HAP-1 (cell line): ENCODE measurements around the gene SLAIN2.
"Not testable (repeated sequence)": the region's sequence is repeated elsewhere in the genome, so short reads cannot be mapped to it uniquely, and the experiment has no call there.

Experiments used
- DNase-seq, 2 experiments: peaks; one replicate each; pipeline ENCODE4 v3.0.0-alpha.2; 2016 to 2020; ENCODE audit warnings: low spot score in 2 of 2
- H3K27me3 ChIP-seq: fragments of 250-450 bp; sonication (Bioruptor Pico); 2 replicates; pipeline ENCODE4 v1.5.1; 2020; ENCODE audit warnings: low read depth, mild to moderate bottlenecking, moderate library complexity
- H3K36me3 ChIP-seq: fragments of 250-450 bp; sonication (Bioruptor Pico); replicated peaks from 2 replicates; pipeline ENCODE4 v1.5.1; 2020; ENCODE audit warnings: mild to moderate bottlenecking
- H3K4me1 ChIP-seq: fragments of 250-450 bp; sonication (Bioruptor Pico); 2 replicates; pipeline ENCODE4 v1.5.1; 2020; ENCODE audit warnings: mild to moderate bottlenecking
- H3K4me3 ChIP-seq: fragments of 250-450 bp; sonication (Bioruptor Pico); 2 replicates; pipeline ENCODE4 v1.5.1; 2020; ENCODE audit warnings: mild to moderate bottlenecking, moderate library complexity
- H3K9me3 ChIP-seq: fragments of 250-450 bp; sonication (Bioruptor Pico); 2 replicates; pipeline ENCODE4 v1.5.1; 2020; ENCODE audit warnings: mild to moderate bottlenecking, moderate library complexity
- in situ Hi-C: fragments of 300-500 bp; cut with MboI; formaldehyde crosslinking; loops from 3 replicates; pipeline ENCODE4 v1.14.3; 2020; ENCODE audit warnings: low sequenced_read_pairs, inconsistent platforms, mixed read lengths

The SLAIN2 gene

DNA sequence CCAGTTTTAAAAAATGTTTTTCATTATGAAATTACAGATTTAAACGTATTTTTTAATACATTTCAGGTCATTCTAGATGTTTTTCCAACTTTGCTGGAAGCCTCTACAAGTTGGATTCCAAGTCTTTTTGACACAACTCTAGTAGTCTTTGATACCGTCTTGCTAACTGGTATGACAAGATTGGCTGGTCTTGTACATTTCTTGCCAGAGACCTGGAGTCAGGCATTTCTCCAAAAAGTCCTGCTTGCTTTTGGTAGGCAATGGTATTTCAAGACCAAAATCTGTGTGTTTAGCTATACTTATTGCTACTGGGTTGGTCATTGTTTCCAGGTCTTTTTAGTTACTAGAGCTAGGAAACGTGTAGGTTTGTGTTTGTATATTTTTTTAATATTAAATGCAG lies 64.6 kb downstream of the SLAIN2 start:
- Histone ChIP-seq H3K9me3 (no peaks in the 10 kb centered on the region), H3K36me3 (peaks cover 92% of the 10 kb centered on the region), H3K4me1 (peaks cover 4% of the 10 kb centered on the region; the same call in 1 of the 2 replicates), H3K4me3 (no peak overlapping the region), H3K27me3 (no peaks in the 10 kb centered on the region)
- in situ Hi-C loops = no loop called here
- no peak for DNase-seq

DNA sequence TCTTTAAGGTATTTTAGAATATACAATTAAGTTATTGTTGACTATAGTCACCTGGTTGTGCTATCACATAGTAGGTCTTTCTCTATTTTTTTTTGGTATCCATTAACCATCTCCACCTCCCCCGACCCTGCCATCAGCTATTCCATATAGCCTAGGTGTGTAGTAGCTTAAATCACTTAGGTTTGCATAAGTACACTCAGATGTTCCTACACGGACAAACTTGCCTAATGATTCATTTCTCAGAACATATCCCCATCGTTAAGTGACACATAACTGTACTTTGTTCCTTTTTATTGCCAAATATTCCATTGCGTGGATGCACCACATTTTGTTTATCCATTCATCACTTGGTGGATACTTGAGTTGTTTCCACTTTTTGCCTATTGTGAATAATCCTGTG lies 67.9 kb downstream of the SLAIN2 start:
- Histone ChIP-seq H3K9me3 (no peaks in the 10 kb centered on the region), H3K36me3 (peaks cover 88% of the 10 kb centered on the region), H3K4me3 (no peak overlapping the region), H3K4me1 (no peaks in the 10 kb centered on the region; the same call in 1 of the 2 replicates), H3K27me3 (no peaks in the 10 kb centered on the region)
- in situ Hi-C loops = no loop called here
- no peak for DNase-seq

DNA sequence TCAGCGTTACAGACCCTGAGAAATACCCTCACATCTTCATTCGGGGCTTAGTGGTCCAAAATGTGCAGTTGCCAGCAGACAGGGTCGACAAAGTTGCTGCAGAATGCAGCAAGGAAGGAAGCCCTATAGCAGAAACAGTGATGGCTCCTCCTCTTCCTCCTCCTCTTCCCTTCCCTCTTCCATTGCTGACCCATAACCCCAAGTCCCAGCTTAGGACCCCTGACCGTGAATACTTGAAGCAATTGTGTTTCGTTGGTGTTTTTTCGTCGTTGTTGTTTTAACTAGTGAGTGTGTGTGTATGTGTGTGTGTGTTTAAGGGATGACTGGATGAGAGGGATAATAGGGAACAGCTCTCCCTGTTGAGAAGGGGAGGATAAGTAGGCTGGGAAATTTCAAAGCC lies 69.5 kb downstream of the SLAIN2 start:
- Histone ChIP-seq H3K4me3 (no peak overlapping the region), H3K4me1 (no peaks in the 10 kb centered on the region; the same call in 1 of the 2 replicates), H3K27me3 (no peaks in the 10 kb centered on the region), H3K9me3 (no peaks in the 10 kb centered on the region), H3K36me3 (peaks cover 74% of the 10 kb centered on the region)
- no peak for DNase-seq
- in situ Hi-C loops = no loop called here

DNA sequence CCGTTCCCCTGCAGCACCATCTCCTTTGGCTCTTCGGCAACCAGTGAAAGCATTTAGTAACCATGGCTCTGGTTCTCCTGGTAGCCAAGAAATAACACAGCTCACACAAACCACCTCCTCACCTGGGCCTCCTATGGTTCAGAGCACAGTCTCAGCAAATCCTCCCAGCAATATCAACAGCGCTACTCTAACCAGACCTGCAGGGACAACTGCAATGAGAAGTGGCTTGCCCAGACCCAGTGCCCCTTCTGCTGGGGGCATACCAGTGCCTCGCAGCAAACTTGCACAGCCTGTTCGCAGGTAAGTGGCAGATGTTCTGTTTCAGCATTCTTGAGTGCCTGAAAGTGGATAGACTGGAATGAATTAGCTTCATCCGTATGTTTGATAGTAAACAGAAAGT lies 78.8 kb downstream of the SLAIN2 start:
- H3K36me3 ChIP-seq = peaks cover 66% of the 10 kb centered on the region
- in situ Hi-C loops = no loop called here

DNA sequence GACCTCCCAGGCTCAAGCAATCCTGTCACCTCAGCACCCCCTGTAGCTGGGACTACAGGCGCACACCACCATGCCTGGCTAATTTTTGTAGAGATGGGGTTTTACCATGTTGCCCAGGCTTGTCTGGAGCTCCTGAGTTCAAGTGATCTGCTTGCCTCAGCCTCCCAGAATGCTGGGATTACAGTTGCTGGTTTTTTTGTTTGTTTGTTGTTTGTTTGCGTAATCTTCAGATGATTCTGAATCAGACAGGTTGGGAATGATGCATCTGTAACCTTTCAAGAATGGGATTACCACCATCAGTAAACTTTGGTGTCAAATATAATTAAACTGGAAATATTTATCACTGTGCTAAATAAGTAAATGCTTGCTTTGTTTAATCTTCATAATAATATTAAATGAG lies 79.8 kb downstream of the SLAIN2 start:
- no peaks in the 10 kb centered on the region for H3K9me3 ChIP-seq
- no peaks in the 10 kb centered on the region; the same call in 1 of the 2 replicates for H3K4me1 ChIP-seq
- H3K4me3 ChIP-seq = no peak overlapping the region
- H3K27me3 ChIP-seq = no peaks in the 10 kb centered on the region
- in situ Hi-C loops = no loop called here
- no peak for DNase-seq
- peaks cover 68% of the 10 kb centered on the region for H3K36me3 ChIP-seq

More for the DNA sequence above, 78.8 kb downstream of the SLAIN2 start:
- no peaks in the 10 kb centered on the region for H3K27me3 ChIP-seq
- no peak for DNase-seq
- H3K4me1 ChIP-seq = no peaks in the 10 kb centered on the region; the same call in 1 of the 2 replicates
- H3K9me3 ChIP-seq = no peaks in the 10 kb centered on the region
- no peak overlapping the region for H3K4me3 ChIP-seq

DNA sequence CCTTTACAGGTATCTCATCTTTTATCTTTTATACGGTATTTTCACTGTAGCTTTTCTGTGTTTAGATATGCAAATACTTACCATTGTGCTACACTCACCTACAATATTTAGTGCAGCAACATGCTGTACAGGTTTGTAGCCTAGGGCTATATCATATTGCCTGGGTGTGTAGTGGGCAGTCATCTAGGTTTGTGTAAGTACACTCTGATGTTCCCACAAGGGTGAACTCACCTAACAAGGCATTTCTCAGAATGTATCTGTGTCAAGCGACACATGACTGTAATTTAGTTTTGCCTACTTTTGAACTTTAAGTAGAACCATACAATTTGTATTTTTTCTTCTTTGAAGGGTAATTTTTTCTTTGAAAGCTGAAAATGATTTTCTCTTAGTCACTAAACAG lies 87.6 kb downstream of the SLAIN2 start:
- peaks cover 15% of the 10 kb centered on the region for H3K36me3 ChIP-seq
- DNase-seq = no peak
- no peaks in the 10 kb centered on the region for H3K4me1 ChIP-seq
- H3K27me3 ChIP-seq = no peaks in the 10 kb centered on the region
- H3K9me3 ChIP-seq = no peaks in the 10 kb centered on the region
- H3K4me3 ChIP-seq = no peak overlapping the region
- in situ Hi-C loops = no loop called here

DNA sequence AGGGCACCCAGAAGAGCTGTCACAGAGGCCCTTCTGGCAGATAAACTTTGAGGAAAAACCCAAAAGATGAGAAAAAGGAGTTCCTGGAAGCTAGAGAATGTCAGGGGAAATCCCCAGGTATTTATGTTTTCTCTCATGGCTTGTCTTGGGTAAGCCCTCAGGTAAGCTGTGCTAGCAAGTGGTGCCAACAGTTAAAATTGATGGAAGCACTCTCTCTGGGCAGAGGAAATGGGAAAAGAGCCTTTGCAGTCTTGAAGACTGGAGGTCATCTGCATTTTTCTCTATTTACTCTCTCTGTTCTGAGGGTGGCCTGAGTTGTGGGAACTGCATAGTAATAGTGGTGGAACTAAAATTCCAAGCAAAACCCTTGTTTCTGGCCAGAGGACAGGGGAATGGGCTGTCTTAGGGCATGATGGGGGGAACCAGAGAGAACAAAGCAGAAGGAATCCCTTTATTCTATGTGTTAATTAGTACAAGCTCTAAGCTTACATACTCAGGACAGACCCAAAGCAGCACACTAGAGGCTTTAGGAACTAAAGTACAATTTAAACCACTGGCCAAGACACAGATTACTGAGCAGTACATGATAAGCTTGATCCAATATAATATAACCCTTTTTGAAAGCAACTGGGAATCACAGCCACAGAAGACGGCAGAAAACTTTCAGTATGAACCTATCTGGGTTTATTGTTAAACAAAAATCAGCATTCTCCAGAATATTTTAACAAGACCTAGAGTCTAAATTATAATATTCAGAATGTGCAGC lies 88.6 kb downstream of the SLAIN2 start:
- in situ Hi-C loops = no loop called here
- Histone ChIP-seq H3K27me3 (no peaks in the 10 kb centered on the region), H3K4me3 (no peak overlapping the region), H3K36me3 (peaks cover 5% of the 10 kb centered on the region), H3K9me3 (no peaks in the 10 kb centered on the region), H3K4me1 (no peaks in the 10 kb centered on the region)
- DNase-seq = no peak

DNA sequence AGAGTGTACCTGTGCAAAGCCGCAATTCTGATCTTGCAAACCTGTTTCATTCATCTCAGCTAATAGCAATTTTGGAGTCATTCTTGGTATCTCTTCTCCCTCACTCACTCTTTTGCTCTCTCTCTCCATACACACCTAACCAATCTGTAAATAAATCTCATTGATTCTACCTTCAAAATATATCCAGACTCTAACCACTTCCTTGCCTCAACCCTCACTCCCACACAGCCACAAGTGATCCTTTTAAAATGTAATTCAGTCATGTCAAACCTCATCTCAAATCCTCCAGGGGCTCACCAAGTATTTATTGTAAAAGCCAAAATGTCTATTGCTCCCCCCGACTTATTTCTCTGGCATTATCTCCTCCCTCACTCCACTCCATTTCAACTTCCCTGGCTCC lies 90.1 kb downstream of the SLAIN2 start:
- no peaks in the 10 kb centered on the region for H3K27me3 ChIP-seq
- H3K4me1 ChIP-seq = no peaks in the 10 kb centered on the region; the same call in 1 of the 2 replicates
- no peaks in the 10 kb centered on the region; the same call in 1 of the 2 replicates for H3K36me3 ChIP-seq
- DNase-seq = no peak
- no peak overlapping the region for H3K4me3 ChIP-seq
- no peaks in the 10 kb centered on the region for H3K9me3 ChIP-seq
- in situ Hi-C loops = no loop called here

DNA sequence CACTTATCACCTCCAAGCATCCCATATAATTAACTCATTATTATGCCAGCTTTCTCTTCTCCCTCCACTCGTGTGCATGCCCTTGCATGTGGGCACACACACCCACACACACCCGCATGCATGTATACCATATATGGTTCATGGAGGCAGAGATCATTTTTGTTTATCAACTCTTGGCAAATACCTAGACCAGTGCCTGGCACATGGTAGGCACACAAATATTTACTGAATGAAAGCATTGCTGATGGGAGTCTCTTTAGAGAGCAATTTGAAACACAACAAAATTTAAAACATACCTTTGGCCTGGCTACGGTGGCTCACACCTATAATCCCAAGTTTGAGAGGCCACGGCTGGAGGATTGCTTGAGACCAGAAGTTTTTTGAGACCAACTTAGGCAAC lies 90.7 kb downstream of the SLAIN2 start:
- no peak for DNase-seq
- Histone ChIP-seq H3K36me3 (no peaks in the 10 kb centered on the region; the same call in 1 of the 2 replicates), H3K9me3 (no peaks in the 10 kb centered on the region), H3K4me3 (no peak overlapping the region), H3K4me1 (no peaks in the 10 kb centered on the region; the same call in 1 of the 2 replicates), H3K27me3 (no peaks in the 10 kb centered on the region)
- in situ Hi-C loops = no loop called here

DNA sequence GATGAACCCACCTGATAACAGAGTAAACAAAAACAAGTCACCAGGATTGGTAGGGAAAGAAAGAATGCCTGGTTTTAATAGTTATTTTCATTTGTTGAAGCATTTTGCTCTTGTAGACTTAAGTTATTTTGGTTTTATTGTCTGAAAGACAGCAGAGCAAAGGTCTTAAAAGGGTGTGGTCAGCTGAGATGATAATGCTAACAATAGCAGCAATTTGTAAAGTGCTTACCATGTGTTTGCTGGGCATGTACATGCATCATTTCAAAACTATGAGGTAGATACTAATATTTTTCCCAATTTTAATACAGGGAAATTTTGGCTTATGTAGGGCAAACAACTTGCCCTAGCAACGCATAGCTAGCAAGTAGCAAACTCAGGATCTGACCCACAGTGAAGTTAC lies 95.0 kb downstream of the SLAIN2 start:
- DNase-seq = peak in 1 of 2 experiments; percentile 17
- Histone ChIP-seq H3K36me3 (no peaks in the 10 kb centered on the region), H3K27me3 (no peaks in the 10 kb centered on the region), H3K9me3 (no peaks in the 10 kb centered on the region), H3K4me3 (no peak overlapping the region), H3K4me1 (no peaks in the 10 kb centered on the region; the same call in 1 of the 2 replicates)
- in situ Hi-C loops = no loop called here

DNA sequence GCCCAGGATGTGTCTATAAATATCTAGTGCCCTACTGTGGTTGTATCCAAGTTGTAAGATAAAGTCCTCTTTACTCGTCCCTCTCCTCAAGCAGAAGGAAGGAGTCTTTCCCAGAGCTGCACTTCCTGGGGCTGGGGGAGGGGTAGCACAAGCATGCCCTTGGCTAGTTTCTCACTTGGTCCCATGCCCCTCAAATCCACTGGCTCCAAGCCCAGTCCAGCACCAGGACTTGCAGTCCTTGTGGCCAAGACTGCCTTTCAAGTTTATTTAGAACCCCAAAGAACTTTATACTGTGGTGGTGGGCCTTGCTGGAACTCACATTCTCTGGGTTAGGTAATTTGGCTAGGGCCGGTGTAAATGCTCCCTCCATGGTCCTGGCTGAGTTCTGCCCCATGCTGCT lies 98.7 kb downstream of the SLAIN2 start:
- in situ Hi-C loops = no loop called here
- no peak overlapping the region for H3K4me3 ChIP-seq
- no peaks in the 10 kb centered on the region for H3K36me3 ChIP-seq
- H3K4me1 ChIP-seq = no peaks in the 10 kb centered on the region; the same call in 1 of the 2 replicates
- no peaks in the 10 kb centered on the region for H3K27me3 ChIP-seq
- no peak for DNase-seq
- H3K9me3 ChIP-seq = no peaks in the 10 kb centered on the region

DNA sequence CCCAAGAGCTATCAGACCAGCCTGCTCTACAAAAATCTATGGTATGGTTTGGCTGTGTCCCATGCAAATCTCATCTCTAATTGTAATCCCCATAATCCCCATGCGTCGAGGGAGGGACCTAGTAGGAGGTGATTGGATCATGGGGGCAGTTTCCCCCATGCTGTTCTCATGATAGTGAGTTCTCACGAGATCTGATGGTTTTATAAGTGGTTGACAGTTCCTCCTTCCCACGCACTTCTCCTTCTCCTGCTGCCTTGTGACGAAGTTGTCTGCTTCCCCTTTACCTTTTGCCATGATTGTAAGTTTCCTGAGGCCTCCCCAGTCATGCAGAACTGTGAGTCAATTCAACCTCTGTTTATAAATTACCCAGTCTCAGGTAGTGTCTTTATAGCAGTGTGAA lies 99.6 kb downstream of the SLAIN2 start:
- H3K27me3 ChIP-seq, H3K9me3 ChIP-seq, DNase-seq, H3K36me3 ChIP-seq, in situ Hi-C loops, H3K4me1 ChIP-seq, H3K4me3 ChIP-seq: not testable (repeated sequence)

DNA sequence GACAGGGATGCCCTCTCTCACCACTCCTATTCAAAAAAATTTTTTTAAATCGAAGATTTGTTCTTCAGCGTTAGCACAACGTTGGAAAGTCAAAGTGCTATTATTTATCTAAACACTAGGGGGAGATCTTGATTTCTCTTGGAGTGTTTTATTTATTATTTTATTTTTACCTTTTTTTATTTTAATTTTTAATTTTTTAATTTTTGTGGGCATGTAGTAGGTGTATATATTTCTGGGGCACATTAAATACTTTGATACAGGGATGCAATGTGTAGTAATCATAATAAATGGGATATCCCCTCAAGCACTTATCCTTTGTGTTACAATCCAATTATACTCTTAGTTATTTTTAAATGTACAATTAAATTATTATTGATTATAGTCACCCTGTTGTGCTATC lies 104.4 kb downstream of the SLAIN2 start:
- DNase-seq = peak in 1 of 2 experiments; percentile 35
- no peaks in the 10 kb centered on the region for H3K36me3 ChIP-seq
- no peaks in the 10 kb centered on the region for H3K27me3 ChIP-seq
- H3K4me3 ChIP-seq = no peak overlapping the region
- H3K9me3 ChIP-seq = no peaks in the 10 kb centered on the region
- no peaks in the 10 kb centered on the region for H3K4me1 ChIP-seq
- in situ Hi-C loops = no loop called here

DNA sequence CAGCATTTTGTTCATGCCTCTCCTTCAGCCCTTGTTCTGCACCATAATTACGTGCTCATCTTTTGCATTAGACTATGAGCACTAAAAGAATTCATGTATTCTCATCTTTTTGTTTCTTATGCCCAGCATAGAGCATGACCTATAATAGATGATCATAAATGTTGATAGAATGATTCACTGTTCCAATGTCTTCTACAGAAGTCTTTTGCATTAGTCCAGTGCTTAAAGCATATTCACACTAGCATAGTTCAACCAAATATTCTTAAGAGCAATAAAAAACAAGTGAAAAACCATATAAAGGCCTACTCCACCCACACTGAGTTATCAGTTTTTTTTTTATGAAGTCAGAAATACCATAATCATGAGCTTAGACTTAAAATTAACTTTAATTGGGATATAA lies 105.3 kb downstream of the SLAIN2 start:
- H3K9me3 ChIP-seq = no peaks in the 10 kb centered on the region
- H3K4me1 ChIP-seq = no peaks in the 10 kb centered on the region
- in situ Hi-C loops = no loop called here
- H3K36me3 ChIP-seq = no peaks in the 10 kb centered on the region
- H3K4me3 ChIP-seq = no peak overlapping the region
- no peak for DNase-seq
- H3K27me3 ChIP-seq = no peaks in the 10 kb centered on the region

DNA sequence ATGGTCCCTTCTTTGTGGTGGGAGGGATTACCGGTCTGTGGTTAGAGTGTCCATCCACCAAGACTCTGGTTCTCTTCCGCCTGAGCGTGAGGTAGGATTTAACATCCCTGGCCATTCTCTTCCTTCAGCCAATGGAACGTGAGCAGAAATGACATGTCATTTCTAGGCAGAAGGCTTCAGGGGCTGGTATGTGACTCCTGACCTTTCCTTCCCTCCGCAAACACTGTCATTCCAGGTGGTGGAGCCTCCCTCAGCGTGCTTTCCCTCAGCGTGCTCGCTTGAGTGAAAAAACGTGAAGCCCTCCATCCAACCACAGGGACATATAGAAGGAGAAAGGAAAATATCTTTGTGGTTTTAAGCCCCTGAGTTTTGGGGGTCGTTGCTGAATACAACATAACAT lies 107.8 kb downstream of the SLAIN2 start:
- H3K4me3 ChIP-seq = no peak overlapping the region
- no peaks in the 10 kb centered on the region for H3K4me1 ChIP-seq
- H3K27me3 ChIP-seq = no peaks in the 10 kb centered on the region
- no peaks in the 10 kb centered on the region for H3K36me3 ChIP-seq
- H3K9me3 ChIP-seq = no peaks in the 10 kb centered on the region
- DNase-seq = no peak
- in situ Hi-C loops = no loop called here
